Heart left ventricle (tissue), 13 donors: ENCODE data around the gene PEF1.

Experiments
- CTCF ChIP-seq, 12 donors: fragments of 200-600 bp; sonication (generic) in 4 of 12; IDR thresholded peaks; one replicate each; pipeline versions ENCODE4 v1.5.0 to v1.8.0; 2018 to 2022; ENCODE audit warnings: antibody characterized with exemption in 12 of 12, mild to moderate bottlenecking in 5 of 12
- POLR2A ChIP-seq, 2 donors: fragments of 450-650 bp; IDR thresholded peaks; one replicate each; pipeline ENCODE4 v1.6.1; 2017; ENCODE audit warnings: antibody characterized with exemption in 2 of 2, mild to moderate bottlenecking in 2 of 2, moderate library complexity in 2 of 2
- donor health status: ischemic (EF 13 %, LVEDD 7.1; RV severe dilation, severe dysfunction).
- donor health status: DM: no; HTN: yes; CAD: no.
- donor health status: DM: no; HTN: no; CAD: no.
- donor health status: ischemic (EF 25% LVEDD 6.9; RV normal size, moderate dysfunction).
- donor health status: ischemic (EF 25% LVEDD 5.7; RV mildly dilated, moderate dysfunction).
- donor health status: ischemic (EF 35%, LVEDD 5.7; RV mildly dilated, moderate dysfunction).
- donor health status: nonischemic (EF 11% LVEDD 7.7; RV severe dilation, severe dysfunction).
- donor health status: DM: yes; HTN: yes; CAD: no.
- donor health status: PGD.
- donor health status: ischemic (EF 29% LVEDD 5.4; RV normal size, mild dysfunction).
- donor health status: nonischemic (EF 23%, LVEDD 6.1; RV moderate dilation, normal function).

- no peak for TF ChIP-seq CTCF (IDR thresholded peaks at IDR 0.05)
- TF ChIP-seq POLR2A (IDR thresholded peaks at IDR 0.05) = no peak
These were observed 28.7 kb downstream of the PEF1 start for GRCh38 chr1:31615939-31616338.
